Right atrium auricular region (tissue), 2 donors: ENCODE data around the gene TDRD5. TPM values are rescaled to one million over a fixed set of nuclear protein-coding genes. Genes with fewer than 3 reads are reported as not detected.

Experiments
- DNase-seq: peaks from one replicate; pipeline ENCODE4 v3.0.0-alpha.2; 2019; ENCODE audit warnings: low spot score
- H3K27ac ChIP-seq, 2 donors: fragments of 200-600 bp; sonication (generic); 1 replicate in 1 of 2; 2 replicates in 1 of 2; pipeline ENCODE4 v1.5.1; 2016 to 2019
- H3K27me3 ChIP-seq, 2 donors: fragments of 200-600 bp; sonication (generic); one replicate each; pipeline versions ENCODE4 v1.5.1 to v1.6.0; 2017 to 2019
- H3K36me3 ChIP-seq: fragments of 200-600 bp; sonication (generic); one replicate; pipeline ENCODE4 v1.5.1; 2016
- H3K4me1 ChIP-seq, 2 donors: fragments of 200-600 bp; sonication (generic); one replicate each; pipeline versions ENCODE4 v1.5.1 to v1.6.0; 2017 to 2019
- H3K4me3 ChIP-seq, 2 donors: fragments of 200-600 bp; sonication (generic); 1 replicate in 1 of 2; 2 replicates in 1 of 2; pipeline ENCODE4 v1.5.1; 2017 to 2019; ENCODE audit warnings: mild to moderate bottlenecking in 1 of 2, moderate library complexity in 1 of 2
- H3K9me3 ChIP-seq, 2 donors: fragments of 200-600 bp; sonication (generic); one replicate each; pipeline ENCODE4 v1.5.1; 2019
- total RNA-seq, 2 donors: library from RNA; depleted of rRNA; stranded (reverse); fragments of >200 nt; gene quantifications; one replicate each; pipeline ENCODE4 v1.1.0, GENCODE V29; 2016
- TF ChIP-seq, protein P1 (sequence below), 2 donors: fragments of 200-600 bp; sonication (generic); IDR thresholded peaks; one replicate each; pipeline ENCODE4 v1.5.1; 2019; ENCODE audit warnings: antibody characterized with exemption in 2 of 2

TDRD5 gene
- total RNA-seq, 2 donors from 2014 or later, result 0.20 TPM; not detected in 1

DNA sequence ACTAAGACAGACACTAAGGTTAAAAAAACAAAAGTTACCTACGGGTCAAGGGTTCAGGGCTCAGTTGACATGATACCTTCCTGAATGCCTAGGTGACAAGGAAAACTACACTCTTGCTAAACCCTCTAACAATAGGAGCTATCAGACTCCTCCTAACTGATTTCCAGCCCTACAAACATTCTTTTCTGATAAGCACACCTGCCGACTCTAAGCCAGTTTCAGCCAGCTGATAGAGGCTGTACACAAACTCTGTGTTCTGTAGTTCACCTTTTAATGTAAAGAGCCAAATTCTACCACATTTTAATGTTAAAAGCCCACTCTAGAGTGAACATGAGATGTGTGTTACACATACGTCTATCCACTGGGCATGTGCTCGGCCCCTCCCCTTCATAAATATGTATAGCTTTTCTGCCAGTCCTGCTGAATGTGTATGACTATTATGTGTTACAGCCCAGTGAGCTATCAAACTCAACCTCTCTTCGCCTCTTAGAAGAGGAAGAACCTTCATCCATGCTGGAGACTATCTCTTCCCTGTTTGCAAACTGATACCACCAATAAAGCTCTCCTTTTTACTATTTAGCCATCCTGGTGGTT, 111.4 kb downstream of the TDRD5 start:
- DNase-seq, result no peak
- no peaks in the 10 kb centered on the region for H3K27me3 ChIP-seq
- H3K36me3 ChIP-seq, result no peaks in the 10 kb centered on the region
- no peaks in the 10 kb centered on the region for H3K4me1 ChIP-seq
- TF ChIP-seq, protein P1, sequence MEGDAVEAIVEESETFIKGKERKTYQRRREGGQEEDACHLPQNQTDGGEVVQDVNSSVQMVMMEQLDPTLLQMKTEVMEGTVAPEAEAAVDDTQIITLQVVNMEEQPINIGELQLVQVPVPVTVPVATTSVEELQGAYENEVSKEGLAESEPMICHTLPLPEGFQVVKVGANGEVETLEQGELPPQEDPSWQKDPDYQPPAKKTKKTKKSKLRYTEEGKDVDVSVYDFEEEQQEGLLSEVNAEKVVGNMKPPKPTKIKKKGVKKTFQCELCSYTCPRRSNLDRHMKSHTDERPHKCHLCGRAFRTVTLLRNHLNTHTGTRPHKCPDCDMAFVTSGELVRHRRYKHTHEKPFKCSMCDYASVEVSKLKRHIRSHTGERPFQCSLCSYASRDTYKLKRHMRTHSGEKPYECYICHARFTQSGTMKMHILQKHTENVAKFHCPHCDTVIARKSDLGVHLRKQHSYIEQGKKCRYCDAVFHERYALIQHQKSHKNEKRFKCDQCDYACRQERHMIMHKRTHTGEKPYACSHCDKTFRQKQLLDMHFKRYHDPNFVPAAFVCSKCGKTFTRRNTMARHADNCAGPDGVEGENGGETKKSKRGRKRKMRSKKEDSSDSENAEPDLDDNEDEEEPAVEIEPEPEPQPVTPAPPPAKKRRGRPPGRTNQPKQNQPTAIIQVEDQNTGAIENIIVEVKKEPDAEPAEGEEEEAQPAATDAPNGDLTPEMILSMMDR (IDR thresholded peaks at IDR 0.05), result no peak
- H3K9me3 ChIP-seq, result no peaks in the 10 kb centered on the region
- H3K4me3 ChIP-seq, result no peak overlapping the region
- no peak overlapping the region for H3K27ac ChIP-seq

DNA sequence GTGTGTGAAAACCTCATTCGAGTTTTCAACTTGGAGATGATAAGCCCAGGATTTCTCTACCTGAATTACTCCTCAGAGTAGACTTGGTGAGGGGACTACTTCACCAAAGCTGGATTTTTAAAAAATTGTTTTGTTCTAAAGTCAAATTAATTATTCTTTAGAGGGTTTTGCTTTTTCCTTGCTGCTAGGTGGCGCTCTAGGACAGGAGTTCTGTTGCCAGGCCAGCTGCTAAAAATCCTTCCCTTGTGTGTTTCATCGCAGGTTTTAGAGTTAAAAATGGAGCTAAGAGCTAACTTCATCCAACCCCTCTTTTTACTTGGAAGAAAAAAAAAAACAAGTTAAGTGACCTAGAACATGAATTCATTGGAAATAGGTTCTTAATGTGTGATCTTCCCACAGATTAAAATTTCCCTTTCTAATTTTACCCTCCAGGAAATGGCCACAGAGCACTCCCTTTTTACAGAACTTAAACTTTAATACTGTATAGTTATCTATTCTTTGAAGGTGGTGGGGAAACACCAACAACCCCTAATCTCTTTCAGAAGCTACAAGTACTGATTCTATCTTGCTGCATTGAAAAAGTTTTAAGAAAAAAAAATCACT, 114.8 kb downstream of the TDRD5 start:
- Histone ChIP-seq H3K27me3 (no peaks in the 10 kb centered on the region), H3K36me3 (no peaks in the 10 kb centered on the region), H3K4me1 (peaks cover 0 to 15% of the 10 kb centered on the region in 2 donors), H3K9me3 (no peaks in the 10 kb centered on the region), H3K27ac (no peak overlapping the region), H3K4me3 (no peak overlapping the region)
- TF ChIP-seq, protein P1 (IDR thresholded peaks at IDR 0.05), result peak; percentile 71 to 81
- no peak for DNase-seq

- H3K9me3 ChIP-seq, result no peaks in the 10 kb centered on the region
- no peaks in the 10 kb centered on the region for H3K27me3 ChIP-seq
- no peak overlapping the region for H3K4me3 ChIP-seq
- DNase-seq, result no peak
- peaks cover 0 to 15% of the 10 kb centered on the region in 2 donors for H3K4me1 ChIP-seq
- no peak overlapping the region for H3K27ac ChIP-seq
- TF ChIP-seq, protein P1 (IDR thresholded peaks at IDR 0.05), result no peak
- H3K36me3 ChIP-seq, result no peaks in the 10 kb centered on the region
Observed at GRCh38 chr1:179707406-179707805, 115.8 kb downstream of the TDRD5 start.

DNA sequence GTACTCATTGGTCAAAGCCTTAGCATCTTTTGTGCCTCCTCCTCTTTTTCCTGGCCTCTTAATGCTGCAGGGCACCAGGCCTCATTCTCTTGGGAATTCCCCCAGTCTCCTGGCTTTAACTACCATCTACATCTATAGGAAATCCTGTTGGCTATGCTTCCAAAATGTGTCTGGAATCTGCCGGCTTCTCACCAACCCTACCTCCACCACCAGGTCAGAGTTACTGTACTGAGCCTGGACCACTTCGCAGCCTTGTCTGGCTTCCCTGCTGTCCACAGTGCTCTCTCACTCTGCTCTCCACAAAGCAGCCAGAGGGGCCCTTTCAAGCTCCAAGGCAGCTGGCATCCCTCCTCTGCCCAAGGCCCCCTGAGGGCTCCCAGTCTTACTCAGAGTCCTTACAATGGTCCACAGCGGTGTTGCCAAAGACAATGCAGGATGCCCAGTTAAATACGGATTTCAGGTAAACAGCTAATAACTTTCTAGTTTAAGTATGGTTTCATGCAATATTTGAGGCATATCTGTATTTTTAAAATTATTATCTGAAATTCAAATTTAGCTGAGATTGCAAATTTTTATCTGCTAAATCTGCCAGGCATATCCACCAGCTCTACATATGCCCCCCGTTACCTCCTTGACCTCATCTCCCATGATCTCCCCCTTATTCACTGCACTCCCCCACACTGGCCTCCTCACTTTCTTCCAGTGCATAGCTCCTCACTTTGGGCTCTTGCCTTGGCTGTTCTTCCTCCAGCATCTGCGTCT, 117.0 kb downstream of the TDRD5 start:
- Histone ChIP-seq H3K27me3 (no peaks in the 10 kb centered on the region), H3K4me1 (peaks cover 0 to 15% of the 10 kb centered on the region in 2 donors), H3K9me3 (peaks cover 0 to 7% of the 10 kb centered on the region in 2 donors), H3K36me3 (no peaks in the 10 kb centered on the region), H3K4me3 (no peak overlapping the region), H3K27ac (no peak overlapping the region)
- DNase-seq, result no peak
- TF ChIP-seq, protein P1 (IDR thresholded peaks at IDR 0.05), result no peak

GRCh38 chr1:179709841-179710329, 118.3 kb downstream of the TDRD5 start:
- peaks cover 0 to 15% of the 10 kb centered on the region in 2 donors for H3K4me1 ChIP-seq
- no peak overlapping the region for H3K27ac ChIP-seq
- peaks cover 4 to 18% of the 10 kb centered on the region in 2 donors for H3K9me3 ChIP-seq
- H3K4me3 ChIP-seq, result no peak overlapping the region
- DNase-seq, result no peak
- TF ChIP-seq, protein P1 (IDR thresholded peaks at IDR 0.05), result no peak
- H3K27me3 ChIP-seq, result no peaks in the 10 kb centered on the region
- H3K36me3 ChIP-seq, result no peaks in the 10 kb centered on the region
